GM19099 (cell line): ENCODE results near the gene TLR1.

Experiments used
- POLR2A ChIP-seq: IDR thresholded peaks from 3 replicates; pipeline ENCODE4 v1.6.1; 2011; ENCODE audit warnings: low read depth; ENCODE audit not compliant: insufficient read length; ENCODE audit errors: extremely low read depth

Gene TLR1

DNA sequence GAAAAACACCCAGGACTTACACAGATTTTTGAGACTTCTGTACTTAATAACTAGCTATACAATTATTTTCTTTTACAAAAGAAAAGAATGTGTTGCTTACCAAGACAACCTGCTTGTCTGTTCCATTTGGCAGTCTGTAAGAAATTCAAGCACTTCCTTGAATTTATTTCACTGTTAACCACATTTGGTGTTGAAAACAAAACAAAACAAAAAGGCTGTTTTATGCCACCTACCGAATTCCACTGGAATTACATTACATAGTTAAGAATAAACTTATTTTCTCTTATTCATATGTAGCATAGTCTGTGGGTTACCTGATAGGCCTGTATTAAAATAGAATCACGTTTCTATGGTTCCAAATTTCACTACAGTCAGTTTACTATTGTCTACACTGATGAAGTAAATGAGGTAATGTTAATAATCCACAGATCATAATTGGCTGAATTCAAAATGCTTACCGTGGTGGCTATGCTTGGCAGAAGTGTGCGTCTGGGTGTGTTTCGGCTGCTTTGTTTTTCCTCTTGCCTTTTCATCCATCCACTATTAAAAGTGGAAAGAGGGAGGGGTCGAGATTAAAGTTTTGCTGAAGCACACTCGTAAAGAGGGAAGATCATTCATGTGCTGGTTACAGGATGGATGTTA is at the start of gene TLR1:
Gene TLR1 (minus strand): TSS at position 138 of the 642 bp plus-strand sequence. CDS start 5,960 bp downstream, outside the sequence.
- TF ChIP-seq POLR2A: peak; percentile 37

DNA sequence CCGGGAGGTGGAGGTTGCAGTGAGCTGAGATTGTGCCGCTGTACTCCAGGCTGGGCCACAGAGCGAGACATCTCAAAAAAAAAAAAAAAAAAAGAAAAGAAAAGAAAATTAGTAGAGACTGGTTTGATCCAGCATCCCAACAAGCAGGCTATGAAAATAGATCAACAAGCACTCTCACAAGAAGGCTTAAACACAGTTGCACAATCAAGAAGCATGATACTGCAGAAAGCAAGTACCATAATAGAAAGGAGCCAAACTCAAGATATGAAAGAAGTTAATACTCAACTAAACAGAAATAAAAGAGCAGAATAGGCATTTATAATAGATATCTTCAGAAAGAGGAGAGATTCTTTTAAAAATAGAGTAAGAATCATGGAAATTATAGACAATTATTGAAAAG is 41.4 kb upstream of the TLR1 start:
- no peak for TF ChIP-seq POLR2A

GRCh38 chr4:38842994-38843393 is 38.4 kb upstream of the TLR1 start:
- TF ChIP-seq POLR2A: no peak

DNA sequence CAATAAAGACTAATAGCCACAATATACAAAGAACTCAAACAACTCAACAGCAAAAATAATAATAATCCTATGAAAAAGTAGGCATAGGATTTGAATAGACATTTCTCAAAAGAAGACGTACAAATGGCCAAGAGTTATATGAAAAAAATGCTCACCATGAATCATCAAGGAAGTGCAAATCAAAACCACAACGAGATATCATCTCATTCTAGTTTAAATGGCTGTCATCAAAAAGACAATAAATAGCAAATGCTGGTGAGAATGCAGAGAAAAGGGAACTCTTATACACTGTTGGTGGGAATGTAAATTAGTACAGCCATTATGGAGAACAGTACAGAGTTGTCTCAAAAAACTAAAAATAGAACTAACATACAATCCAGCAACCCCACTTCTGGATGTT is 33.3 kb upstream of the TLR1 start:
- no peak for TF ChIP-seq POLR2A

- TF ChIP-seq POLR2A: no peak
Observed at GRCh38 chr4:38837334-38837733, 32.7 kb upstream of the TLR1 start.

- no peak for TF ChIP-seq POLR2A
Observed at GRCh38 chr4:38834570-38834969, 30.0 kb upstream of the TLR1 start.

- no peak for TF ChIP-seq POLR2A
Observed at GRCh38 chr4:38832624-38833528, 28.3 kb upstream of the TLR1 start.

GRCh38 chr4:38832206-38832605 is 27.6 kb upstream of the TLR1 start:
- TF ChIP-seq POLR2A: no peak

DNA sequence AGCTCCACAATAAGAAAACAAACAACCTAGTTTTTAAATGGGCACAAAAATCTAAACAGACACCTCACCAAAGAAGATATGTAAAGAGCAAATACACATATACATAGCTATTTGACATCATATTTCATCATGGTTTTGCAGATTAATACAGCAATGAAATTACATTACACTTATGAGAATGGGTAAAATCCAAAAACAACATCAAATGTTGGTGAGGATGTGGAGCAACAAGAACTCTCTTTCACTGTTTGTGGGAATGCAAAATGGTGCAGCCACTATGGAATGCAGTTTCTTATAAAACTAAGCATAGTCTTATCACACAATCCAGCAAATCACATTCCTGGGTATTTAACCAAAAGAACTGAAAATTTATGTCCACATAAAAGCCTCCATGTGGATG is 27.1 kb upstream of the TLR1 start:
- TF ChIP-seq POLR2A: no peak

GRCh38 chr4:38829237-38829636 is 24.6 kb upstream of the TLR1 start:
- no peak for TF ChIP-seq POLR2A

DNA sequence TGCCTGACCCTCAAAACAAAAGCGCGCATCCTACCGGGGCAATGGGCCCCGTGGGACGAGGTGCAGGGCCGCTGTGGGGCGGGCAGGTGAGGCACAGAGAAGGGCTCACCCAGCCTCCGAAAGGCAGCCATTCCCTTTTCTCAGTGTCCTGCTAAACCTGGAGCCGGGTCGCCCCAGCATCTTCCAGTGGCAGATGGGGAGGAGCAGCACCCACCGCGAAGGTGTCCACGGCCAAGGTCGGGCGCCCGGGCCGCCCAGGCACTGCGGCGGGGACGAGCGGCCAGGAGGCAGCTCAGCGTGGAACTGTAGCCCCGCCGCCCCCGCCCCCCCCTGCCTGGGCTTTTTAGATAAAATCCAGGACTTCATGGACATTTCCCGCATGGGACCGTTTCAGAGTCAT is 19.2 kb upstream of the TLR1 start:
- no peak for TF ChIP-seq POLR2A

DNA sequence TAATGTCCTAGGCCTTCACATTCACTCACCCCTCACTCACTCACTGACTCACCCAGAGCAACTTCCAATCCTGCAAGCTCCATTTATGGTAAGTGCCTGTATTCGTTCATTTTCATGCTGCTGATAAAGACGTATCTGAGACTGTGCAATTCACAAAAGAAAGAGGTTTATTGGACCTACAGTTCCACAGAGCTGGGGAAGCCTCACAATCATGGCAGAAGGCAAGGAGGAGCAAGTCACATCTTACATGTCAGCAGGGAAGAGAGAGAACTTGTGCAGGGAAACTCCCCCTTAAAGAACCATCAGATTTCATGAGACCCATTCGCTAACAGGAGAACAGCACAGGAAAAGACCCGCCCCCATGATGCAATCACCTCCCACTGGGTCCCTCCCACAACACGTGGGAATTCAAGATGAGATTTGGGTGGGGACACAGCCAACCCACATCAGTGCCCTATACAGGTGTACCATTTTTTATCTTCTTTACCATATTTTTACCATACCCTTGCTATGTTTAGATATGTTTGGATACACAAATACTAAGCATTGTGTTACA is 18.2 kb upstream of the TLR1 start:
- no peak for TF ChIP-seq POLR2A

DNA sequence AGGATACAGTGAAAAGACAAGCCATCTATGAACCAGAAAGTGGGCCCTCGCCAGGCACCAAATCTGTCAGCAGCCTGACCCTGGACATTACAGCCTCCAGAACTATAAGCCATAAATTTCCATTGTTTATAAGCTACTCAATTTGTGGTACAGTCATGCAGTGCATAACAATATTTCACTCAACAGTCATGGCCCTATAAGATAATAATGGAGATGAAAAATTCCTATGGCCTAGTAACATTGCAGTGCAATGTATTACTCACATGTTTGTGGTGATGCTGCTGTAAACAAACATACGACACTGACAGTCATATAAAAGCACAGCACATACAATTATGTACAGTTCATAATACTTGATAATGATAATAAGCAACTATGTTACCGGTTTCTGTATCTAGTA is 17.1 kb upstream of the TLR1 start:
- TF ChIP-seq POLR2A: no peak

- TF ChIP-seq POLR2A: no peak
Observed at GRCh38 chr4:38820329-38821061, 15.9 kb upstream of the TLR1 start.

- no peak for TF ChIP-seq POLR2A
Observed at GRCh38 chr4:38819569-38819968, 15.0 kb upstream of the TLR1 start.

- TF ChIP-seq POLR2A: no peak
Observed at GRCh38 chr4:38818441-38818976, 13.9 kb upstream of the TLR1 start.
